PC-9 (cell line): ENCODE measurements around the gene OCA2.

Source experiments
- CTCF ChIP-seq: fragments of 200-600 bp; sonication (generic); conservative IDR thresholded peaks from 2 replicates; pipeline ENCODE4 v1.6.1; 2017; ENCODE audit warnings: mixed run types, antibody characterized with exemption, mild to moderate bottlenecking, moderate library complexity
- EZH2 ChIP-seq: fragments of 200-600 bp; sonication (generic); IDR thresholded peaks from 2 replicates; pipeline ENCODE4 v1.8.0; 2017; ENCODE audit warnings: antibody characterized with exemption, low read depth

GRCh38 chr15:28012231-28012630 is 86.9 kb downstream of the OCA2 start:
- TF ChIP-seq CTCF: no peak
- no peak for TF ChIP-seq EZH2
